ENCODE data around the gene MSH2.

Gene MSH2

DNA sequence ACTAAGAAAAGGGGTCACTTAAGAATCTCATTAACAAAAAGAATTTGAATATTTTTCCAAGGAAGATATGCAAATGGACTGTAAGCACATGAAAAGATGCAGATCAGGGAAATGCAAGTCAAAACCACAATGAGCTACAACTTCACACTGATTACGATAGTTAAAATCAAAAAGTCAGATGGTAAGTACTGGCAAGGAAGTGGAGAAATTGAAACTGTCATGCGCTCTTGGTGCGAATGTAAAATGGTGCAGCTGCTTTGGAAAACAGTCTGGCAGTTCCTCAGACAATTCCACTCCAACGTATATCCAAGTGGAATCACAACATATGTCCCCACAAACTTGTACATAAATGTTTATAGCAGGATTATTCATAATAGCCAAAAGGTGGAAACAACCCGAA lies 81.4 kb downstream of the MSH2 start:
- H3K4me1 ChIP-seq (ENCODE audit: insufficient read depth, low read length): peaks cover 9% of the 10 kb centered on the region; the same call in 1 of the 2 replicates
- H3K27ac ChIP-seq (ENCODE audit: low read depth, low read length): no peak overlapping the region
- no peak overlapping the region for H3K9ac ChIP-seq (ENCODE audit: low read depth, low read length)
- WGBS: 94% methylated on average over 5 of the region's 5 CpGs
- peaks cover 65% of the 10 kb centered on the region for H3K36me3 ChIP-seq (ENCODE audit: insufficient read depth, low read length)
- H3K9me3 ChIP-seq (ENCODE audit: insufficient read depth, low read depth, low read length): no peaks in the 10 kb centered on the region
- H3K27me3 ChIP-seq (ENCODE audit: insufficient read depth, low read length): no peaks in the 10 kb centered on the region
- no peak overlapping the region for H3K4me3 ChIP-seq (ENCODE audit: low read length)

DNA sequence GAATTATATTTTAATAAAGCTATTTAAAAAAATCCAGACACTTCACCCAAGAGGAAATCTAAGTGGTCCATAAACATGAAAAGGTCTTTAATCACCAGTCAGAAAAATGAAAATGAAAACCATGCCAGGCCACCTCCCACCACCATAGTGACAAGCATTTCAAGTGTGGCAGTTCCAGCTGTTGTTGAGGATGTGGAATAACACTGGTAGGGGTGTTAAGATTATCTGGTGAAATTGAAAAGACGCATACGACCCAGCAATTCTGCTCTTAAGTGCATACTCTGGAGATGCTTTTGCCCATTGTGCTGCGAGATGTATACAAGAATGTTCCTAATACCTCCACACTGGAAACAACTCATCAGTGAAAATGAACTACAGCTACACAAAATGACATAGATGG lies 82.2 kb downstream of the MSH2 start:
- WGBS: 98% methylated on average over 3 of the region's 3 CpGs

DNA sequence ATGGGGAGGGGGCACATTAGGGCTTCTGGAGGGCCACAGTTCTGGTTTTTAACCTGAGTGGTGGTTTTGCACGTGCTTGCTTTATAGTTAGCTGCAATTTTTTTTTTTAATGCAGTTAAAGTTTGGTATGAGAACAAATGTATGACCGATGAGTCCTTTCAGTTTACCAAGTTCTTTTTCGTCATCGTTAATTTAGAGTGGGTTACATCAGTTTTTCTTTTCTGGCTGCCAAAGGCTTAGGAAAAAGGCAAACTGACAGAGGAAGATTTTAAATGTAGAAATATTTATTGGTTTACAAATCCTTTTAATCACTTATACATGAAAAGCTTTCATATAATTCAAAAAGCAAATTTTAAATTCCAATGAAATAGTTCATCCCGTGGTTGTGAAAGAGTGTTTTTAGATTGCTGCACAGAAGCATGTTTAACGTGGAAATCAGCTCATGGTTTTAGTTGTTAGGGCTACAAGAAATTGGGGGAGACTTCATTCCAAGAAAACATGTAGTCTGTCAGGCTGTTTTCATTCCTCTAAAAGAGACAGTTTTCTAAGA lies 82.9 kb downstream of the MSH2 start:
- Histone ChIP-seq H3K27ac (ENCODE audit: low read depth, low read length) (no peak overlapping the region), H3K4me1 (ENCODE audit: insufficient read depth, low read length) (peaks cover 14% of the 10 kb centered on the region; the same call in 1 of the 2 replicates), H3K9ac (ENCODE audit: low read depth, low read length) (no peak overlapping the region), H3K4me3 (ENCODE audit: low read length) (no peak overlapping the region), H3K9me3 (ENCODE audit: insufficient read depth, low read depth, low read length) (no peaks in the 10 kb centered on the region), H3K36me3 (ENCODE audit: insufficient read depth, low read length) (peaks cover 54% of the 10 kb centered on the region), H3K27me3 (ENCODE audit: insufficient read depth, low read length) (no peaks in the 10 kb centered on the region)
- 93% methylated on average over 6 of the region's 6 CpGs for WGBS

More for the DNA sequence above, 82.2 kb downstream of the MSH2 start:
- Histone ChIP-seq H3K27ac (ENCODE audit: low read depth, low read length) (no peak overlapping the region), H3K4me3 (ENCODE audit: low read length) (no peak overlapping the region), H3K9ac (ENCODE audit: low read depth, low read length) (no peak overlapping the region), H3K4me1 (ENCODE audit: insufficient read depth, low read length) (peaks cover 14% of the 10 kb centered on the region; the same call in 1 of the 2 replicates), H3K36me3 (ENCODE audit: insufficient read depth, low read length) (peaks cover 60% of the 10 kb centered on the region), H3K9me3 (ENCODE audit: insufficient read depth, low read depth, low read length) (no peaks in the 10 kb centered on the region), H3K27me3 (ENCODE audit: insufficient read depth, low read length) (no peaks in the 10 kb centered on the region)

DNA sequence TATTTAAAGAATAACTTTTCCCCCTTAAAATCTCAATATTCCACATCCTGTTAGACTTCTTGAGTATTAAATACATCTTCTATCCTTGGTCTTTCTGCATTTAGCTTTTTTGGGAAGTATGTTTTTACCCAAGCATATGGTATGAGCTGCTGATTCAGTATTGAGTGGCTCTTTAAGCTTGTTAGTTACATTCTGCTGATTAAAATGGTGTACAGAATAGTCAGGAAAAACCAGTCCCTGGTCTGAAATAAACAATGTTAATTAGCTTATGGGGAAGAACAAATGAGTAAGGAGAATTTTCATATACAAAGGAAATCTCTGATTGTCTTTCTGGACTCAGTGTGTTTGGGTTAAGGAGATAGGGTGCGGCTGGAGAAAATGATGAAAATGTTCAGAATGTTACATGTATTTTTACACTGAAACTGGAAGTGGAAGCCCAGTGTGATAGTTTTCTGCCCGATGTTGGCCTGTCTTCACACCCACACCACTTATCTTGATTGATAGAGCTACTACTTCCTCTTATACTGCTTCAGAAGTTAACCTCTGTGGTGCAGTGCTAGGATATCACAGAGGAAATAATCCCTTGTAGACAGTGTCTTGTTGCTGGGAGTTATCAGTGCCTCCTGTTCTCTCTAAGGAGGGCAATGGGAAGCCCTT lies 84.0 kb downstream of the MSH2 start:
- no peak overlapping the region for H3K9ac ChIP-seq (ENCODE audit: low read depth, low read length)
- peaks cover 14% of the 10 kb centered on the region; the same call in 1 of the 2 replicates for H3K4me1 ChIP-seq (ENCODE audit: insufficient read depth, low read length)
- H3K9me3 ChIP-seq (ENCODE audit: insufficient read depth, low read depth, low read length): no peaks in the 10 kb centered on the region
- H3K36me3 ChIP-seq (ENCODE audit: insufficient read depth, low read length): peaks cover 45% of the 10 kb centered on the region
- no peaks in the 10 kb centered on the region for H3K27me3 ChIP-seq (ENCODE audit: insufficient read depth, low read length)
- no peak overlapping the region for H3K27ac ChIP-seq (ENCODE audit: low read depth, low read length)
- 95% methylated on average over 2 of the region's 2 CpGs for WGBS
- no peak overlapping the region for H3K4me3 ChIP-seq (ENCODE audit: low read length)

- Histone ChIP-seq H3K4me3 (ENCODE audit: low read length) (no peak overlapping the region), H3K27ac (ENCODE audit: low read depth, low read length) (no peak overlapping the region), H3K9me3 (ENCODE audit: insufficient read depth, low read depth, low read length) (no peaks in the 10 kb centered on the region), H3K9ac (ENCODE audit: low read depth, low read length) (no peak overlapping the region), H3K36me3 (ENCODE audit: insufficient read depth, low read length) (peaks cover 40% of the 10 kb centered on the region), H3K27me3 (ENCODE audit: insufficient read depth, low read length) (no peaks in the 10 kb centered on the region), H3K4me1 (ENCODE audit: insufficient read depth, low read length) (peaks cover 14% of the 10 kb centered on the region; the same call in 1 of the 2 replicates)
- WGBS: 100% methylated on average over 1 of the region's 1 CpG
Observed at GRCh38 chr2:47487498-47487875, 84.5 kb downstream of the MSH2 start.

DNA sequence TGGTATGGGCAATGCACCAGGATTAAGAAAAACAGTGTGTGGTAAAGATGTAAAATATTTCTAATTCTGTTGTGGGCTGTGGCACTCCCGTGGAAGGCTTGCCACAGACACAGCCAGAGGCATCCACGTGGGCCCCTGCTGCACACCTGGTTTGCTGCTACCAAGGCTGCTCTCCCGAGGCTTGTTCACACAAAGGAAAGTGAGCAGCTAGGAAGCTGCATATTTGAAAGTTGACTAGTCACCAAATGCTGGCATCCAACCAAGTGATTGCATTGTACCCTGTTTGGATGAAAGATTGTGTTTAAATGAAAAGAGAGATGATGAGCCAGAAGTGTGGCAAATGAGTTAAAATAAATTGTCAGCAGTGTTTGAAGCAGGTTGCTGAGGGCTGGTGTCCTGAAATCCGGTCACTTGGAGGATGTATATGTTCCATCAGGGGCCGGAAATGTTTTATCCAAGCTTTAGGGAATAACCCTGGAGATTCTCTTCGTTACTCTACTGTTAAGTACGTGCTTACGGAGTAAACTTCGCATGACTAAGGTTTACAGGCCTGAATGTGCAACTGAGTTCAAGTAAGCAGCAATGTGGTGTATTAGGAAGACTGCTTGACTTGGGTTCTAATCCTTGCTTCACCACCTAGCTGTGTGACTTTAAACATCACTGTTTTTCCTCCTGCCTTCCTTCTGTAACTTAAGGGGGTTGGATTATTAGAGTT lies 86.1 kb downstream of the MSH2 start:
- H3K9ac ChIP-seq (ENCODE audit: low read depth, low read length): no peak overlapping the region
- H3K4me3 ChIP-seq (ENCODE audit: low read length): no peak overlapping the region
- no peaks in the 10 kb centered on the region for H3K27me3 ChIP-seq (ENCODE audit: insufficient read depth, low read length)
- 89% methylated on average over 9 of the region's 9 CpGs for WGBS
- peaks cover 14% of the 10 kb centered on the region; the same call in 1 of the 2 replicates for H3K4me1 ChIP-seq (ENCODE audit: insufficient read depth, low read length)
- H3K27ac ChIP-seq (ENCODE audit: low read depth, low read length): no peak overlapping the region; the same call in 1 of the 2 replicates
- H3K36me3 ChIP-seq (ENCODE audit: insufficient read depth, low read length): peaks cover 24% of the 10 kb centered on the region
- H3K9me3 ChIP-seq (ENCODE audit: insufficient read depth, low read depth, low read length): no peaks in the 10 kb centered on the region

GRCh38 chr2:47490406-47490805 lies 87.5 kb downstream of the MSH2 start:
- Histone ChIP-seq H3K9ac (ENCODE audit: low read depth, low read length) (no peak overlapping the region), H3K27me3 (ENCODE audit: insufficient read depth, low read length) (no peaks in the 10 kb centered on the region), H3K4me3 (ENCODE audit: low read length) (no peak overlapping the region), H3K9me3 (ENCODE audit: insufficient read depth, low read depth, low read length) (no peaks in the 10 kb centered on the region), H3K27ac (ENCODE audit: low read depth, low read length) (no peak overlapping the region), H3K4me1 (ENCODE audit: insufficient read depth, low read length) (peaks cover 14% of the 10 kb centered on the region; the same call in 1 of the 2 replicates), H3K36me3 (ENCODE audit: insufficient read depth, low read length) (peaks cover 11% of the 10 kb centered on the region; the same call in 1 of the 2 replicates)
- 92% methylated on average over 6 of the region's 6 CpGs for whole genome bisulfite sequencing

DNA sequence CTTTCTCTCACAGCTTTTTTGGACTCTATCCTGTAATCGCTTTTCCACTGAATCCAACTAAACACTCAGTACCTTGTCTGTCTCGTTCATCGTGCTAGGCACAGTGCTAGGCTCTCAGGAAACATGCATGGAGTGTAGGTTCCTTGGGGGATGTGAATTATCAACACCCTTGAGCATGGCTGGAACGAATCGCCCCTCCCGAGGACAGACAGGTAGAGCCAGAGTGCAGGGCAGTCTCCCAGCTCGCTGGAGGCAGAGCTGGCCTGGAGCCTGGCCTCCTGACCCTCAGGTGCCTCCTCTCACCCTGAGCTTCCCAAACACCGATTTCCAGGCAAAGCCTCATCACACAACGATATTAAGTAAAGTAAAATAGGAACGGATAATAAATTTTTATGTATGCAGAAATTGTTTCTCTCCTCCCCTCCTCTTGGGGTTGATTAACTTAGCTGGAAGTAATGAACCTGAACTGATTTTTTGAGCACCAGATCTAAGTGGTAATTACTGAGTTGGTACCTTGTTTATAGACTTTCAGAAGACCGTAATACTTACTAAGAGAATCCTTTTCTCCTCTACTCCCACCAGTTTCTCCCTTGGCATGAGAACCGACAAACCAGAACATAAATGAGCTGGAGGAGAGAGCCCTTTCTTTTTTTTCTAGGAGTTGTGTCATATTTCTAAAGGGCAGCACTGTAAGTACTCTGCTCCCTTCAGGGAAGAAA lies 90.5 kb downstream of the MSH2 start:
- 97% methylated on average over 9 of the region's 12 CpGs for WGBS
- no peak overlapping the region for H3K9ac ChIP-seq (ENCODE audit: low read depth, low read length)
- peaks cover 9% of the 10 kb centered on the region; the same call in 1 of the 2 replicates for H3K4me1 ChIP-seq (ENCODE audit: insufficient read depth, low read length)

GRCh38 chr2:47494267-47495130 lies 91.5 kb downstream of the MSH2 start:
- H3K36me3 ChIP-seq (ENCODE audit: insufficient read depth, low read length): no peaks in the 10 kb centered on the region
- H3K27ac ChIP-seq (ENCODE audit: low read depth, low read length): no peak overlapping the region
- no peak overlapping the region for H3K9ac ChIP-seq (ENCODE audit: low read depth, low read length)
- peaks cover 9% of the 10 kb centered on the region for H3K9me3 ChIP-seq (ENCODE audit: insufficient read depth, low read depth, low read length)
- H3K27me3 ChIP-seq (ENCODE audit: insufficient read depth, low read length): no peaks in the 10 kb centered on the region
- H3K4me3 ChIP-seq (ENCODE audit: low read length): no peak overlapping the region
- H3K4me1 ChIP-seq (ENCODE audit: insufficient read depth, low read length): peaks cover 7% of the 10 kb centered on the region; the same call in 1 of the 2 replicates
- 92% methylated on average over 16 of the region's 16 CpGs for WGBS

More for the DNA sequence above, 90.5 kb downstream of the MSH2 start:
- H3K9me3 ChIP-seq (ENCODE audit: insufficient read depth, low read depth, low read length): peaks cover under 1% of the 10 kb centered on the region; the same call in 1 of the 2 replicates
- no peak overlapping the region for H3K27ac ChIP-seq (ENCODE audit: low read depth, low read length)
- H3K27me3 ChIP-seq (ENCODE audit: insufficient read depth, low read length): no peaks in the 10 kb centered on the region
- no peak overlapping the region for H3K4me3 ChIP-seq (ENCODE audit: low read length)
- H3K36me3 ChIP-seq (ENCODE audit: insufficient read depth, low read length): no peaks in the 10 kb centered on the region

DNA sequence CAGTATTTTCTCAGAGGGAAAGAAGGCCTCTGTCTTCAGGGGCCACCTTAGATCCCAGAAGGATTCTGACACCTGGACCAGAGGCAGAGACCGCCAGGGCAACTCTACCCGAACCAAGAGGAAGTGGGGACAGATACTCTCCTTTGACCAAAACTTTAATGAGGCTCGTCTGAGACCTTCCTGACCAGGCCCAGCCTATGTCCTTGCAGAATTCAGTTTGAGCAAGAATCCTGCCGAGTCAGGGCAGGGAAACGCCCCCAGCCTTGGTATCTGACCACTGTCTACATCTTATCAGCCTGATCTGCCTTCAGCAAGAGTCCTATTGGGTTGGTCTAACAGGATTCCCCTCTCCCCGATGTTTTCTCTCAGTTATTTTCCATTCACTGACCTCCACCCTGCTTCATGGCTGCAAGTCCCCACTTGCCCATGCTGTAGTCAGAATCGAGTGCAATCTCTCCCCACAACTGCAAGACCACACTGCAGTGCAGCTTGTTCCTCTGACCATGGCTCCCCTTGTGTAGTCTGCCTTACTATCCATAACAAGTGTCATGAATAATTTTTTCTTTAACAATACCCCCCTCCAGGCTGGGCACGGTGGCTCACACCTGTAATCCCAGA lies 95.0 kb downstream of the MSH2 start:
- Histone ChIP-seq H3K9ac (ENCODE audit: low read depth, low read length) (no peak overlapping the region), H3K9me3 (ENCODE audit: insufficient read depth, low read depth, low read length) (peaks cover 19% of the 10 kb centered on the region), H3K27me3 (ENCODE audit: insufficient read depth, low read length) (no peaks in the 10 kb centered on the region), H3K27ac (ENCODE audit: low read depth, low read length) (no peak overlapping the region), H3K4me1 (ENCODE audit: insufficient read depth, low read length) (no peaks in the 10 kb centered on the region), H3K36me3 (ENCODE audit: insufficient read depth, low read length) (no peaks in the 10 kb centered on the region), H3K4me3 (ENCODE audit: low read length) (no peak overlapping the region)
- 89% methylated on average over 8 of the region's 8 CpGs for WGBS

All from HUES64 (cell line).